Choroid plexus epithelial cell (primary cell): Measurements from ENCODE around the gene SLC26A8.
"Not testable (repeated sequence)": the region's sequence is repeated elsewhere in the genome, so short reads cannot be mapped to it uniquely, and the experiment has no call there.

Experiments
- DNase-seq: peaks from one replicate; pipeline ENCODE4 v3.0.0-alpha.2; 2010; ENCODE audit warnings: low read depth
- H3K4me3 ChIP-seq: 2 replicates; pipeline ENCODE4 v1.5.1; 2011; ENCODE audit warnings: low read depth, mild to moderate bottlenecking, control low read depth, low read length, moderate library complexity
- CTCF ChIP-seq: conservative IDR thresholded peaks from 2 replicates; pipeline ENCODE4 v1.5.1; 2011; ENCODE audit warnings: low read depth, mild to moderate bottlenecking, control low read depth, inconsistent platforms, low read length, moderate library complexity

The SLC26A8 gene

DNA sequence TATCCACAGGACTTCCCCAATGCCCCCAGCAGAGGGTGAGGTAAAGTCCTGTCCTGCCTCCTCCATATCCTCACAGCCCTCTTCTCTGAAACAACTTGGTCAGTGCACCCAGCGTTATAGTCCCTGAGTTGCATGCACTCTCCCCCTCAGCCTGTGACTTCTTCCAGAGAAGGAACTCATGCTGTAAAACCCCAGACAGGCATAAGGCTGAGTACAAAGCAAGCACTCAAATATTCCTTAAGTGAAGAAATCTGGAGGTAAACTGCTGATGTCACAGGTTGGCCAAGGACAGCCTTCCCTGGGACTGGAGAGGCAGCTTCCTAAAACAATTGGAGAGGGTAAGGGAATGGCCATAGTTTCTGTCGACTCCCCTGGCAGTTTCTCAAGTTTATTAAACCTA is 90.6 kb downstream of the SLC26A8 start:
- no peak overlapping the region for H3K4me3 ChIP-seq
- DNase-seq: no peak
- TF ChIP-seq CTCF: no peak

DNA sequence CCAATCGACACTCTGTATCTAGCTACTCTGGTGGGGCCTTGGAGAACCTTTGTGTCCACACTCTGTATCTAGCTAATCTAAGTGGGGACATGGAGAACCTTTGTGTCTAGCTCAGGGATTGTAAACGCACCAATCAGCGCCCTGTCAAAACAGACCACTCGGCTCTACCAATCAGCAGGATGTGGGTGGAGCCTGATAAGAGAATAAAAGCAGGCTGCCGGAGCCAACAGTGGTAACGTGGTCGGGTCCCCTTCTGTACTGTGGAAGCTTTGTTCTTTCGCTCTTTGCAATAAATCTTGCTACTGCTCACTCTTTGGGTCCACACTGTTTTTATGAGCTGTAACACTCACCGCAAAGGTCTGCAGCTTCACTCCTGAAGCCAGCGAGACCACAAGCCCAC is 92.6 kb downstream of the SLC26A8 start:
- DNase-seq, H3K4me3 ChIP-seq: not testable (repeated sequence)

DNA sequence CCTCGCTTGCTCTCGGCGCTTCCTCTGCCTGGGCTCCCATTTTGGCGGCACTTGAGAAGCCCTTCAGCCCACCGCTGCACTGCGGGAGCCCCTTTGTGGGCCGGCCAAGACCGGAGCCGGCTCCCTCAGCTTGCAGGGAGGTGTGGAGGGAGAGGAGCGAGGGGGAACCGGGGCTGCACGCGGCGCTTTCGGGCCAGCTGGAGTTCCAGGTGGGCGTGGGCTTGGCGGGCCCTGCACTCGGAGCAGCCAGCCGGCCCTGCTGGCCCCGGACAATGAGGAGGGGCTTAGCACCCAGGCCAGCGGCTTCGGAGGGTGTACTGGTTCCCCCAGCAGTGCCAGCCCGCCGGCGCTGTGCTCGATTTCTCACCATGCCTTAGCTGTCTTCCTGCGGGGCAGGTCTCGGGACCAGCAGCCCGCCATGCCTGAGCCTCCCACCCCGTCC is 93.3 kb downstream of the SLC26A8 start:
- no peak for DNase-seq
- H3K4me3 ChIP-seq: no peak overlapping the region
- no peak for TF ChIP-seq CTCF

GRCh38 chr6:35929601-35930000 is 94.8 kb downstream of the SLC26A8 start:
- no peak overlapping the region for H3K4me3 ChIP-seq
- TF ChIP-seq CTCF: no peak
- DNase-seq: no peak

- no peak for TF ChIP-seq CTCF
- no peak for DNase-seq
- no peak overlapping the region for H3K4me3 ChIP-seq
Observed at GRCh38 chr6:35926509-35927215, 97.8 kb downstream of the SLC26A8 start.

DNA sequence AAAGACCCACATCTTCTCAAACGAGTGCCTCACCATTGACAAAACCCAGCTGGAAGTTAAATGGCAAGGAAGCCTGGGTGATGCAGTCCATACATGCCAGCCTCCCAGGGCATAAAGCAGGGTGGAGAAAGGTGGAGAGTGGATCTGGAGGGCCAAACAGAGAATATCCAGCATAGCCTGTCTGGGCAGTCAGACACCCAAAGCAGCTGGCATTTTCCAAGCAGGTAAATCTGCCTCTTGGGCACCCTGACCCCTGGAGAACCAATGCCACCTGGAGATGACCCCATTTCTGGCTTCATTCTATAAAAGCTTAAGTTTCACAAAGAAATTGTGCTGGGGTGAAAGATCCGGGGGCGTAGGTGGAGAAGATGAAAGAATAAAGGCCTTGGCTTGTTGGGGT is 98.5 kb downstream of the SLC26A8 start:
- no peak overlapping the region for H3K4me3 ChIP-seq
- no peak for TF ChIP-seq CTCF
- DNase-seq: no peak

- no peak overlapping the region for H3K4me3 ChIP-seq
- TF ChIP-seq CTCF: no peak
- DNase-seq: no peak
Observed at GRCh38 chr6:35924146-35924545, 100.3 kb downstream of the SLC26A8 start.
